GM19238 (cell line): ENCODE data around the gene GPS1.

Experiments used
- DNase-seq: peaks from one replicate; pipeline ENCODE4 v3.0.0; 2011; ENCODE audit warnings: low spot score; ENCODE audit not compliant: insufficient read length

The GPS1 gene

GRCh38 chr17:82056729-82057621 lies 5.3 kb downstream of the GPS1 start:
- DNase-seq: no peak

DNA sequence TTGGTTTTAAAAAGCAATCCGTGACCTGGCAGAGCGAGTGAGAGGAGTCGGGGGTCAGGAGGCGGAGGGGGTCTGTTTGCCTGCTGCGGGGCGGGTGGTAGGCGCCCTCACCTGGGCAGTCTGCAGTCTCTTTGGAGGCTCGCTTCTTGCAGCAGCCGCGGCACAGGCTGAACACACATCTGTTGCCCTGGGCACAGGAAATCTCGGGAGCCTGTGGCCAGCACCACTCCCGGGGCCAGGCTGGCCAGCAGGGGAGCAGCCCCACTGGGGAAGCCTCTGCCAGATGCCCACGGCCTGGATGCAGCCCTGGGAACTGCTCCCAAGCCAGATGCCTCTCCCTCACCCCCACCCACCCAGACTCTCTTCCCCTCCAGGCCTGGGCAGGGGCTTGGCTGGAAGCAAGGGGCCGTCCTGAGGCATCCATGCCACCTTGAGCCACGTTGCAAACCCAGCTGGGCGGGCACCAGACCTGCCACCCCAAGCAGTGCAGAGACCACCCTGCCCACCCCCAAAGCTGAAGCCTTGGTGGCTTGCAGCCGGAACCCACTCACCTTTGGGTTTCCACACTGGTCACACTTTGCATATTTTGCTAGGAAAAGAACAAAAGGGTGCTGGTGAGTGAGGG lies 6.6 kb downstream of the GPS1 start:
- DNase-seq: no peak

GRCh38 chr17:82058855-82059249 lies 7.2 kb downstream of the GPS1 start:
- no peak for DNase-seq

GRCh38 chr17:82059272-82060000 lies 7.7 kb downstream of the GPS1 start:
- DNase-seq: no peak

GRCh38 chr17:82060001-82060380 lies 8.3 kb downstream of the GPS1 start:
- DNase-seq: no peak

GRCh38 chr17:82060614-82061013 lies 8.9 kb downstream of the GPS1 start:
- DNase-seq: no peak

DNA sequence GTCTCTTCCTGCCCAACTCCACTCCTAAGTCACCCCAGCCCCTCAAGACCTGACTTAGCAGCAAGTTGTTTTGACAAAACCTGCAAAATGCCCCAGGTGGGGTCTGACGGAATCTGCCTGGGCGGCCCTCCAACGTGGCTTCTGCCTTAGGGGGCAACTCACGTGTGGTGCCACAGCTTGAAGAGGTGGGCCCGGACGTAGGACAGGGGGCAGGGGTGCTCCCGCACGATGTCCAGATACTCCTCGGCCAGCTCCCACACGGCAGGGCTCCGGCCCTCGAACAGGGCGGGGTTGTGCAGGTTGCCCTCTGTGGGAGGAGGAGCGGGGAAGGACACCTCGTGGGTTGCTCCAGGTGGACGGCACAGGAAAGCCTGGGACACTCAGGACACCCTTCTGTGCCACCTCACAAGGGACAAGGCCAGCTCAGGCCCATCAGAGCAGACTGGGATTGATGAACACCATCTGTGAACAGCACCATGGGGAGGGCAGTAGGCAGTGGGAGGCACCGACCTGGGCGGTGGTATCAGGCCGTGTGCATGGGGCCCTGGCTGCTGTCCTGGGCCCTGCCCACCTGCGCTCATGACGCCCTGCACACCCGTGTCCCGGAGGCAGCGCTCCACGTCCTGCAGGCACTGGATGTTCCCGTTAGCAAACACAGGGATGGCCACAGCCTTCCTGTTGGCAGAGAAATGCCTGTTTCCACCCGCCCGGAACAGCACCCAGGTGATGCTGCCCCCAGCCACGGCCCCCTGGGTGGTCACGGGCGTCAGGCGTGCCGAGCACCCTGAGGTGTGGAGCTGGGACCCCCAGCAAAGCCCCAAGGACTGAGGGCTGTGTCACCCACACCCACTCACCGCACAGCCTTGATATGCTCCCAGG lies 9.6 kb downstream of the GPS1 start:
- no peak for DNase-seq

- DNase-seq: no peak
Measured at GRCh38 chr17:82062076-82062983, 10.6 kb downstream of the GPS1 start.

DNA sequence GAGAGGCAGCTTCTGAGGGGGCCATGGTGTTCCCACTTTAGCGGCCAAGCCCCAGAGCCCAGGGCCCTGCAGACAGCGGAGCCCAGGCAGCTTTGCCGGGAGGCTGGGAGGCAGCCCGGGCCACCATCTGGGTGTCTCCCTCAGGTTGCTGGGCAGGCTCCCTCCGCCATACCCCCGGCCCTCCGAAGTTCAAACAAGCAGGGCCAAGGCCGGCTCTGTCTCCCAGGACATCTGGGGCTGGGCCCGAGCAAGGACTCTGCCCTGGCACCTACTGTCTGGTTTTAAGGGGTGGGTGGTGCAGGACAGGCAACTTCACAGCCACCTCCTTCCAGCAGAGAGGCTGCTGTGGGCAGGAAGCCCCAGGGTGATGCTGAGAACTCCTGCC lies 11.3 kb downstream of the GPS1 start:
- DNase-seq: no peak

DNA sequence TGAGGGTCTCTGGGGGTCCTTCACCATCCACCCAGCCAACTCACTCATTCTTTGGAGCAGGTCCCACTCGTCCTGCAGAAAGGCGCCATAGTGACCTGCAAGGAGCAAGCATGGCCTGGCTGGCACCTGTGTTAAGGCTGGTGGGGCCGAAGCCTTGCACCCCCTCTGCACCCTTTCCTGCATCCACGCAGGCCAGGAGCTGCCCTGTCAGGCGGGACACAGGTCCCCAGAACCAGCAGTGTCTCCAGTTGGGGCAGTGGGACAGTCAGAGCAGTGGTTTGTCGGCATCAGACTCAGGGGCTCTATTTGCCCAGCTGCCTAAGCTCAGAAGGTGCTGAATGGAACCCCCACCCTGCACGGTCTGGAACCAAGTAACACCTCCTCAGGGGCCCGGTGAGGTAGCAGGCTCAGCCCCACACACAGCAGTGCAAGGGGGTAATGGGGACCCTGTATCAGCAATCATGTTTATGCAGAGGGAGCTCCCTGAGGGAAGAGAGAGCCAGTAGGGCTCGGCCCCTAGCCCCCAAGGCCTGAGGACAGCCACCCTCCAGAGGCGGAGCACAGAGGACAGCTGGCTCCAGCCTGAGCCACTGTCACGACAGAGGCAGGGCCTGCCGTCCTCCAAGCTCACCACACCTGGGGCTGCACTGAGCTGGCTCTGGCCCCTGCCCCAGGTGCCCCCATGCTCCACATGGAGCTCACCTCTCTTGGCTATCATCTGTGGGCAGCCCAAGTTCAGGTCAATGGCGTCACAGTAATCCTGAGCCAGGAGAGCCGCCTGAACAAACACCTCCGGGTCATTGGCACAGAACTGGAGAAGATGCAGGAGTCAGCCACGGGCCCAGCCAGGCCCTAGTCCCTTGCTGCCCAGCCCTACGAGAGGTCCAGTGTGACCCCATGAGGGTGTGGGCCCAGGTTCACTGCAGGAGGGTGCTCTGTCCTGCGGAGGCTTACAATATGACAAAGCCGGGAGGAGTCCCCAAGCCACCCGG lies 12.0 kb downstream of the GPS1 start:
- no peak for DNase-seq

- no peak for DNase-seq
Measured at GRCh38 chr17:82064433-82065192, 12.9 kb downstream of the GPS1 start.

DNA sequence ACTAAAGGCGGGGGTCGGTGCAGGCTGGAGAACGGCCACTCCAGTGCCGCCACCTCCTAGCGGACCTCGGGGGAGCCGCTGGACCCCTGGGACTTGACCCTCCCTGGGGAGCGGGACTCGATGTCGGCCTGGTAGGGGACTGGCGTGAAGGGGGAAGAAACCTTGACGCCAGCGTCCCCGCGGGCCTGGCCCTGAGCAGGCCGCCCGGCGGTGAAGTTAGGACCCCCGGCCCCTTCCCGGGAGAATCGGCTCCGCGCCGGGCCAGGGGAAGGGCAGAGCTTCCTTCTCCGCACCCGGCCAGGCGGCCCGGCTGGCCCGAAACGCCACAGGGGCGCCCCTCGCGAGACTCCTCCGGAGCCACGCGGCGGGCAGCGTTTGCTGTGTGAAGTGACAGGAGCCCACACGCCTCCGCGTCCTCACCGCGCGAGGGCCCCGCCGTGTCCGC lies 13.5 kb downstream of the GPS1 start:
- peak; percentile 74 for DNase-seq

- peak; percentile 92 for DNase-seq
Measured at GRCh38 chr17:82065638-82066303, 14.1 kb downstream of the GPS1 start, which contains the start of gene DUS1L. Gene DUS1L (minus strand): TSS chr17:82065804. CDS start chr17:82065059, 745 bp downstream.

GRCh38 chr17:82070611-82071010 lies 18.9 kb downstream of the GPS1 start:
- DNase-seq: no peak

GRCh38 chr17:82072827-82073226 lies 21.1 kb downstream of the GPS1 start:
- DNase-seq: no peak

DNA sequence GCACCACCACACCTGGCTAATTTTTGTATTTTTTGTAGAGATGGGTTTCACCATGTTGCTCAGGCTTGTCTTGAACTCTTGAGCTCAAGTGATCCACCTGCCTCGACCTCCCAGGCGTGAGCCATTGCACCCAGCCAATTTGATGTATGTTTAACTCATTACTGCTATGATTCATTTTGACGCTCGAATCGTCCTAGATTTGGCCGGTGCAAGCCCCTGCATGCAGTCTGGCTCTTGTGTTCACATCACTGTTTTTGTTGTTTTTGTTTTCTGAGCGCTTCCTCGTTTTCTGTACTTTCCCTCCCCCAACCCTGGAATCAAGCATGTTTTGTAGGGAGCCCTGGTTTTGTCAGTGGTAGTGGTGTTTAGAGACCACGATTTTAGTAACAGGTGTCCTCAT lies 21.7 kb downstream of the GPS1 start:
- DNase-seq: no peak

GRCh38 chr17:82076018-82076784 lies 24.5 kb downstream of the GPS1 start:
- DNase-seq: no peak
